Adrenal gland (tissue), 12 donors: Measurements from ENCODE around the gene SUMO2. TPM values are rescaled to one million over a fixed set of nuclear protein-coding genes. Genes with fewer than 3 reads are reported as not detected.
"Not testable (repeated sequence)": the region's sequence is repeated elsewhere in the genome, so short reads cannot be mapped to it uniquely, and the experiment has no call there.

ENCODE experiments used
- DNase-seq, 7 donors: peaks; one replicate each; pipeline ENCODE4 v3.0.0-alpha.2; 2019 to 2020
- H3K27ac ChIP-seq, 5 donors: fragments of 200-600 bp; sonication (generic) in 4 of 5; 1 replicate in 3 of 5; 2 replicates in 2 of 5; pipeline versions ENCODE4 v1.5.1 to v1.8.0; 2016 to 2020; ENCODE audit warnings: mild to moderate bottlenecking in 1 of 5
- H3K27me3 ChIP-seq: fragments of 200-600 bp; 2 replicates; pipeline ENCODE4 v1.8.0; 2021
- H3K36me3 ChIP-seq, 2 donors: fragments of 200-600 bp; replicated peaks in 1 of 2; 1 replicate in 1 of 2; 2 replicates in 1 of 2; pipeline versions ENCODE4 v1.5.1 to v1.8.0; 2018 to 2022
- H3K4me1 ChIP-seq, 2 donors: fragments of 200-600 bp; replicated peaks in 1 of 2; 1 replicate in 1 of 2; 2 replicates in 1 of 2; pipeline versions ENCODE4 v1.5.1 to v1.8.0; 2018 to 2021
- H3K4me3 ChIP-seq, 4 donors: fragments of 200-600 bp; sonication (generic) in 3 of 4; one replicate each; pipeline ENCODE4 v1.5.1; 2016 to 2018
- H3K9me3 ChIP-seq, 3 donors: fragments of 200-600 bp; sonication (generic) in 1 of 3; replicated peaks in 1 of 3; 1 replicate in 2 of 3; 2 replicates in 1 of 3; pipeline versions ENCODE4 v1.5.1 to v1.8.0; 2016 to 2021
- CTCF ChIP-seq, 6 experiments: fragments of 450-650 bp in 4 of 6; fragments of 200-600 bp in 2 of 6; sonication (generic) in 1 of 6; IDR thresholded peaks; 1 replicate in 5 of 6; 2 replicates in 1 of 6; pipeline versions ENCODE4 v1.5.1 to v1.8.0; 2016 to 2021; ENCODE audit warnings: antibody characterized with exemption in 6 of 6, mild to moderate bottlenecking in 2 of 6, moderate library complexity in 1 of 6
- POLR2A ChIP-seq, 2 donors: fragments of 450-650 bp; IDR thresholded peaks; one replicate each; pipeline ENCODE4 v1.6.1; 2017; ENCODE audit warnings: antibody characterized with exemption in 2 of 2, mild to moderate bottlenecking in 2 of 2, moderate library complexity in 1 of 2
- WGBS, 4 donors: extraction: QIAGEN DNeasy Blood & Tissue Kit in 2 of 4; methylation state at CpG; one replicate each; pipeline versions ENCODE4 v1.1.5 to v1.1.7; 2013 to 2017; 5-methylcytosine and 5-hydroxymethylcytosine counted together
- intact Hi-C, 2 donors: fragments of 100-400 bp; cut with DNase I; formaldehyde crosslinking; loops; one replicate each; pipeline versions ENCODE4 v1.14.1 to v1.15.0; 2022 to 2023
- polyA plus RNA-seq, 3 donors: library from polyadenylated mRNA; stranded (reverse); fragments of 200-250 nt in 2 of 3; fragments of 350-450 nt in 1 of 3; fragmentation: Illumina TruSeq in 1 of 3; extraction: RNeasy Lipid Tissue Mini Kit (QIAGEN cat#74804) in 1 of 3; gene quantifications; one replicate each; pipeline ENCODE4 v1.2.3, GENCODE V29; 2013 to 2014
- total RNA-seq, 9 donors: library from RNA; depleted of rRNA in 4 of 9; stranded (reverse); fragments of >200 nt in 4 of 9; fragments of 120-200 nt in 1 of 9; fragmentation: NEBNext Ultra II Directional in 1 of 9; extraction: Animal tissue kit (Norgen Biotek cat#: 25700) in 1 of 9; gene quantifications; one replicate each; pipeline versions ENCODE4 v1.1.0 to v1.2.4, GENCODE V29; 2013 to 2023
- donor health status: healthy with polysubstance abuse.
- donor health status: Bipolar disorder and iron deficiency.
- donor health status: DM: yes; HTN: yes; CAD: no.
- donor health status: DM: no; HTN: no; CAD: no.
- donor health status: DM: no; HTN: no; CAD: no.
- donor health status: DM: yes; HTN: yes; CAD: no.

Gene SUMO2
- total and polyA plus RNA-seq, 12 donors = 54.9 to 371 (median 215) TPM

GRCh38 chr17:75135946-75136345 is 46.8 kb downstream of the SUMO2 start:
- no peaks in the 10 kb centered on the region for H3K9me3 ChIP-seq
- WGBS, 4 donors = 88 to 95% (median 92%) methylated on average over 8 of the region's 8 CpGs
- no peak for DNase-seq
- H3K27me3 ChIP-seq = no peaks in the 10 kb centered on the region
- no peak for TF ChIP-seq CTCF (IDR thresholded peaks at IDR 0.05)
- TF ChIP-seq POLR2A (IDR thresholded peaks at IDR 0.05) = no peak
- intact Hi-C loops = no loop called here
- H3K4me3 ChIP-seq = no peak overlapping the region
- H3K27ac ChIP-seq = no peak overlapping the region
- H3K4me1 ChIP-seq = peaks cover 6 to 8% of the 10 kb centered on the region in 2 donors
- peaks cover 0 to 4% of the 10 kb centered on the region in 2 donors for H3K36me3 ChIP-seq

GRCh38 chr17:75135452-75135851 is 47.3 kb downstream of the SUMO2 start:
- no peak for DNase-seq
- H3K4me3 ChIP-seq = no peak overlapping the region
- 84 to 93% (median 91%) methylated on average over 2 to 5 of the region's 5 CpGs for WGBS, 4 donors
- no peaks in the 10 kb centered on the region for H3K9me3 ChIP-seq
- H3K27me3 ChIP-seq = no peaks in the 10 kb centered on the region
- H3K27ac ChIP-seq = no peak overlapping the region
- intact Hi-C loops = no loop called here
- TF ChIP-seq CTCF (IDR thresholded peaks at IDR 0.05) (no peak), POLR2A (IDR thresholded peaks at IDR 0.05) (no peak)
- peaks cover 0 to 4% of the 10 kb centered on the region in 2 donors for H3K36me3 ChIP-seq
- peaks cover 6 to 13% of the 10 kb centered on the region in 2 donors for H3K4me1 ChIP-seq

- intact Hi-C loops, DNase-seq: not testable (repeated sequence)
- 90 to 93% (median 92%) methylated on average over 14 of the region's 14 CpGs for WGBS, 4 donors
Observed at GRCh38 chr17:75133607-75134347, 49.0 kb downstream of the SUMO2 start.

GRCh38 chr17:75133001-75133400 is 49.8 kb downstream of the SUMO2 start:
- Histone ChIP-seq H3K27me3 (no peaks in the 10 kb centered on the region), H3K4me1 (peaks cover 6 to 16% of the 10 kb centered on the region in 2 donors), H3K9me3 (no peaks in the 10 kb centered on the region), H3K36me3 (peaks cover 0 to 8% of the 10 kb centered on the region in 2 donors), H3K4me3 (no peak overlapping the region), H3K27ac (no peak overlapping the region)
- no peak for DNase-seq
- TF ChIP-seq POLR2A (IDR thresholded peaks at IDR 0.05) (no peak), CTCF (IDR thresholded peaks at IDR 0.05) (no peak)
- WGBS, 4 donors = 96 to 100% (median 96%) methylated on average over 3 of the region's 3 CpGs
- intact Hi-C loops = no loop called here

More at GRCh38 chr17:75133607-75134347, 49.0 kb downstream of the SUMO2 start:
- not testable (repeated sequence) for H3K36me3 ChIP-seq, H3K27me3 ChIP-seq, H3K27ac ChIP-seq, H3K9me3 ChIP-seq, H3K4me3 ChIP-seq
- peaks cover 6 to 16% of the 10 kb centered on the region in 2 donors for H3K4me1 ChIP-seq

GRCh38 chr17:75132018-75133000 is 50.5 kb downstream of the SUMO2 start:
- intact Hi-C loops, H3K9me3 ChIP-seq, DNase-seq, H3K36me3 ChIP-seq, H3K27me3 ChIP-seq: not testable (repeated sequence)
- peaks cover 6 to 16% of the 10 kb centered on the region in 2 donors for H3K4me1 ChIP-seq
- peak overlapping the region; percentile 66 to 86 (median 80) for H3K4me3 ChIP-seq
- WGBS, 4 donors = 80 to 84% (median 83%) methylated on average over 40 of the region's 40 CpGs
- H3K27ac ChIP-seq = peak overlapping the region in 4 of 5 donors; percentile 67 to 88 (median 78)
